Superior temporal gyrus (tissue), 1 donor: ENCODE data around the gene SPPL3.
"Not testable (repeated sequence)": the region's sequence is repeated elsewhere in the genome, so short reads cannot be mapped to it uniquely, and the experiment has no call there.

Experiments
- DNase-seq: peaks from one replicate; pipeline ENCODE4 v3.0.0-alpha.2; 2016; ENCODE audit errors: extremely low spot score

The SPPL3 gene

DNA sequence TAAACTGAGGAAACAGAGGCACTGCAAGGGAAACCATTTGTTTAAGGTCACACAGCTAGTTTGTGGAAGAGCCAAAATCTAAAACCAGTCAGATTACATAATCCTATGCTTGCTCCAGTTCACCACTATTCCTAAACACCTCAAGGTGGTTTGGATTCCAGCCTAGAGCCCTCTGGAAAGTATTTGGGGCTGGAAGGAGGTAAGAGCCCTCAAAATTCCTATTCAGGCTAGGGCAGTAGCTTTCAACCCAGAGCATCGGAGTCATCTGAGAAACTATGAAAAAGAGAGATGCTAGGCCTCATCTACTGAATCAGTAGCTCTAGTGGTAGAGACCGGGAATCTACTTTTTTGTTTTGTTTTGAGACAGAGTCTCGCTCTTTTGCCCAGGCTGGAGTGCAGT lies 16.0 kb upstream of the SPPL3 start:
- no peak for DNase-seq

GRCh38 chr12:120917748-120918147 lies 13.6 kb upstream of the SPPL3 start:
- DNase-seq: no peak

GRCh38 chr12:120916561-120916960 lies 12.4 kb upstream of the SPPL3 start:
- DNase-seq: no peak

- no peak for DNase-seq
Observed at GRCh38 chr12:120914794-120915193, 10.6 kb upstream of the SPPL3 start.

GRCh38 chr12:120909633-120910298 lies 5.6 kb upstream of the SPPL3 start:
- DNase-seq: no peak

DNA sequence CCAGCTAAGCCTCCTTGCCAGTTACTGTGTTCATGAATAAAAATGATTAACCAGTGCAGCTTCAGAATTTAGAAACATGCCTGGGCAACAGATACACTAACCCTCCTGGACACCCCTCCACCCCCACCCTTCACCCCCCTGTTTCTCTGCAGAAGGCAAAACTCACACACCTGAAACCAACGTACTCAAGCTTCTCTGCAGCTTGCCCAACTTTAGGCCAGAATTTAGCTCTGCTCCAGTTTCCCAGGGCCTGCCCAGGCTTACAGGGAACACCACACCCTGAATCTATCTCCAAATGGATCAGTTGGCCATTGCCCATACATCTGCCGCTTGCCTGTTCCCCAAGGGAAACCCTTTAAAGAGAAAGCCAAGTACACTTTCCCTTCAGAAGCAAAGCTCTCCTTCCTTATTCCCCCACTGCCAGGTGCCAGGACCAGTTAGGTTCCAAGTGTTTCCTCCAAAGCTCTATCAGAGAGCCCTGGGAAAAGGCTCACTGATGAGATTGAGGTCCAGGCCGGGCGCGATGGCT lies 1.8 kb upstream of the SPPL3 start:
- no peak for DNase-seq

GRCh38 chr12:120903412-120904196 lies 554 bp downstream of the SPPL3 start:
- peak; percentile 13 for DNase-seq

DNA sequence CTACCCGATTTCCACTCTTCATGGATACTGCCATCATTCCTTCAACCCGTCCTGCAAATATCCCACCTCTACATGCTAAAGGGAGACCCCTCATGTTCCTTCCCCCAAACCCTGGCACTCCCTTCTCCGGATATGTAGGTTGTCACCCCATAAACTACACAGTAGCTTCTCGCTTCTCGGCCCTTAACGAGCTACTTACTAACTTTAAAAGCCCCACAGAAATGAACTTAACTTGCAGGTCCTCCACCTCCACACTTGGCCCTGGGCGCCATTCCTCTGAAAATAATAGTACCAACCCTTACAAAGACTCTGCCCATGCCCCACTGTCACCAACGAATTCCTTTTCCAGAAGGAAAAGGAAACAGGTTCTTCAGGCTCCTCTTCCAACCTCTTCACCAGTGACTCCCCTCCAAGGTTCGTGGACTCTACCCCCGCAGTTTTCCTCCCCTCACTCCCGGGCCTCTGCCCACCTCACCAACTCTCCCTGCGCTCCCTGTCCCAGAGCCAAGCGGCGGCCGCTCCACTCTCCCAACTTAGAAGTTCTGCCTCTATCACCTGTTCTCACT lies 1.2 kb downstream of the SPPL3 start:
- DNase-seq: peak; percentile 10

- no peak for DNase-seq
Observed at GRCh38 chr12:120901818-120902217, 2.3 kb downstream of the SPPL3 start.

- DNase-seq: not testable (repeated sequence)
Observed at GRCh38 chr12:120901101-120901500, 3.1 kb downstream of the SPPL3 start.

DNA sequence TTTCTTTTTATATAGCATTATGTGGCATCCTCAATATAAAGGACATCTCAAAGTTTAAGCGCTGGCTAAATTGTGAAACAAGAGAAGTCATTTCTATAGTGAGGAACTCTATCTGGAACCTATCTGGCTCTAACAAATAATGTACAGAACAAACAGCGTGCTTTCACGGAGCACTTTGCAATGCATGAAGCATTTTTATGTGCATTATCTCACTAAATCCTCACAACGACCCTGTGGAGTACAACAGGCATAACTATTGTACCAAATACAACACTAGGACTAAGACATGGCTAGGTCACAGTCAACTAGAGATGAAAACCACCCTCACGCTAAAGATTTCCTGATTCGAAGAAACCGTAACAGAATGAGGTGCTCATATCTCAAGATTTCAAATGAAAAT lies 8.6 kb downstream of the SPPL3 start:
- DNase-seq: no peak

- DNase-seq: no peak
Observed at GRCh38 chr12:120892265-120892664, 11.9 kb downstream of the SPPL3 start.

GRCh38 chr12:120890963-120891362 lies 13.2 kb downstream of the SPPL3 start:
- no peak for DNase-seq

DNA sequence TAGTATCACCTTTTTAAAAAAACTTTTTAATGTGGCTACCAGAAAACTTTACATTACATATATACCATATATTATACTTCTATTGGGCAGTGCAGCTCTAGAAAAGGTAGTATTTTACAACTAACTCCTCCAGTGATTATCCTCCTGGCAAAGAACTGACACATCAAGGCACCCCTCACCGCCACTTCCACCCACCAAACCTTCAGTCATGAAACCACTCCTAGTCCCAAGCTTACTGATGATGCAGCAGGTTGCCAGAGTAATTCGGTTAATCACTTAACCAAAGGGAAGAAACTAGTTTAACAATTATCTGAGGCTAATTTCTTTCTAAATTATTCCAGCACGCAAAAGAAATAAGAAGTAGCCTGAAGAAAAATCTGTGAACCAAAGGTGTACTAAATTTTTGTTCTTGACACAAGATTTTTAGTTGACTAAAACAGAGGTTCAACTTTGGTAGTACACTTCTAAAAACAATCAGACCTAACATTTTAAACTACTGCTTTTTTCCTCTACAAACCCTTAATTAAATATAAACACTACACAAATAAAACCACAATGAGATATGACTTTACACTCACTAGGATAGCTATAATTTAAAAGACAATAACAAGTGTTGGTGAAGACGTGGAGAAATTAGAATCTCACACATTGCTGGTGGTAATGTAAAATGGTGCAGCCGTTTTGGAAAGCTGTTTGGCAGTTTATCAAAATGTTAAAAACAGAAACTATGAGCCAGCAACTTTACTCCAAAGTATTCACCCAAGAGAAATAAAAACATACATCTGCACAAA lies 16.7 kb downstream of the SPPL3 start:
- DNase-seq: no peak

DNA sequence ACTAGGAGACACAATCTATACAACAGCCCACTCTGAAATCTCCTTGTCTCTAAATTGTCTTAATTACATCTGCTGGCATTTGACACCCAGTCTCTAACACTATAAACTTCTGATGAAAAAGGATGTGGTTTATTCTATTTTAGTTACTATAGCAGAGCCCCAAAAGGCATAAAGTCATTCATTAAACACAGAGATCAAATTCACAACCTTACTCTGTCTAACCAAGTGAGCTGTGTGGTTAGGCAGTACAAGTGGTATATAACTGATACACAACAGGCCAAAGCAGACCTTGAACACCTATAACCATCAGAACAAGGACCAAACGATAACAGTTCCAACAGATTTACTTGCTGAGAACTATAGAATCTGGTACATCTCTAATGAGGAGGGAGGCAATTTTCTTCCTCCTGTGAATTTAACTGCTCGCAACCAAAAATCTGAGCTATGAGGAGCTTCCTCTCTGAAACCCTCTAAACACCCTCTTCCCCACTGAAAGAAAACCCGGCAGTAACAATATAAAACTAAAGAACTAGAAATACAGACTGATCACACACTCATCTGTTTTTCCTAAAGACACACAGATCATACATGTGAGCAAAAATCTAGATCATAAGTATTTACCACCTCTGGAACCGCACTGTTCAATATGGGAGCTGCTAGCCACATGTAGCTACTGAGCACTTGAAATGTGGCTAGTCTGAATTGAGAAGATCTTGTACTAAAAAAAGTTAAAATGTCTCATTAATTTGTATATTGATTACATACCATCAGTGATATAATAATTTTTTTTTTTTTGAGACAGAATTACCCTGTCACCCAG lies 17.7 kb downstream of the SPPL3 start:
- peak; percentile 9 for DNase-seq

- DNase-seq: no peak
Observed at GRCh38 chr12:120885521-120885920, 18.6 kb downstream of the SPPL3 start.

GRCh38 chr12:120884644-120885043 lies 19.5 kb downstream of the SPPL3 start:
- peak; percentile 7 for DNase-seq

DNA sequence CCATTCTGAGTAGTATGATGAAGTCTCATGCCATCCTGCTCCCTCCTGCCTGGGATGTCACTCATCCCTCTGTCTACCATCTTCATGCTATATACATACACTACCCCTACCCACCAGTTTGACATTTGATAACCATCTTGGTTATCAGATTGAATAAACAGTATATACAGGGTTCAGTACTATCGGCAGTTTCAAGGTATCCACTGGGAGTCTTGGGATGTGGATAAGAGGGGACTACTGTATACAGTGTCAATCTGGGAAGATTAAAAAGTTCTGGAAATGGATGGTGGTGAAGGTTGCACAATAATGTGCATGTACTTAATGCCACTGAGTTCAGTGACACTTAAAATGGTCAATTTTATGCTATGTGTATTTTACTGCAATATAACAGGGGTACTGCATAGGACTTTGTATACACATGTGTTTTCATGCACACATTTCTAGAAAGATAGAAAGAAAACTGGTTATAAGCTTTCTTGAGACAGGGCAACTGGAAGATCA lies 22.1 kb downstream of the SPPL3 start:
- peak; percentile 3 for DNase-seq

- DNase-seq: peak; percentile 5
Observed at GRCh38 chr12:120879718-120880300, 24.3 kb downstream of the SPPL3 start.

DNA sequence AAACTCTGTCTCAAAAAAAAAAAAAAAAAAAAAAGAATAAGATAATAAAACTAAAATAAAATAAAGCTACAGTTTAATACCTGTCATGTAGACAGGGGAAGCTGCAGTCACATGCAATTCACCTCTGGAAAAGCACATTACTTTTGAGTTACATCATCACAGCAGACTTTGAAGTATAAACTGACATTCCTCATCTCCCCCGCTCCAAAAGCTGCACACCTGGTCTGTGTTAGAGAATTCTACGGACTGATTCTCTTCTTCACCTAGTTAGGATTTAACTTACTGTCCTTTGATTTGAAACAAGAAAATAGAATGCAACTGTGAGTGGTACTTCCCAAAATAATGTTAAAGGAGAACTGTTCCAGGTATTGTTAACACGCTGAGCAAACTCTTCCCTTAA lies 25.1 kb downstream of the SPPL3 start:
- peak; percentile 8 for DNase-seq
